Measurements from ENCODE around the gene GABBR2.
A peak's percentile ranks its signal among the peaks of the same experiment; 100 is the strongest.
"Not testable (repeated sequence)": the region's sequence is repeated elsewhere in the genome, so short reads cannot be mapped to it uniquely, and the experiment has no call there.

GABBR2 gene

GRCh38 chr9:98284754-98285153, 424.0 kb downstream of the GABBR2 start:
- Histone ChIP-seq H3K4me3 (ENCODE audit: severe bottlenecking) (no peak overlapping the region), H3K27me3 (ENCODE audit: insufficient read depth, poor library complexity, severe bottlenecking) (no peaks in the 10 kb centered on the region), H3K27ac (ENCODE audit: poor library complexity, severe bottlenecking) (no peak overlapping the region), H3K4me1 (ENCODE audit: insufficient read depth, poor library complexity, severe bottlenecking) (peaks cover 4% of the 10 kb centered on the region), H3K9me3 (ENCODE audit: severe bottlenecking) (no peaks in the 10 kb centered on the region), H3K36me3 (ENCODE audit: low read depth) (no peaks in the 10 kb centered on the region)
- ATAC-seq (ENCODE audit: low read depth) (no peak), DNase-seq (ENCODE audit: low spot score) (no peak)
- TF ChIP-seq CTCF (IDR thresholded peaks at IDR 0.05; ENCODE audit: poor library complexity, severe bottlenecking) = no peak

GRCh38 chr9:98283143-98283542, 425.6 kb downstream of the GABBR2 start:
- not testable (repeated sequence) for H3K27ac ChIP-seq (ENCODE audit: poor library complexity, severe bottlenecking); H3K9me3 ChIP-seq (ENCODE audit: severe bottlenecking); H3K4me3 ChIP-seq (ENCODE audit: severe bottlenecking); H3K27me3 ChIP-seq (ENCODE audit: insufficient read depth, poor library complexity, severe bottlenecking); DNase-seq (ENCODE audit: low spot score); H3K36me3 ChIP-seq (ENCODE audit: low read depth); H3K4me1 ChIP-seq (ENCODE audit: insufficient read depth, poor library complexity, severe bottlenecking)
- peak; percentile 52; the same call in 1 of the 3 replicates for ATAC-seq (ENCODE audit: low read depth)

GRCh38 chr9:98281281-98281680, 427.5 kb downstream of the GABBR2 start:
- TF ChIP-seq CTCF (IDR thresholded peaks at IDR 0.05; ENCODE audit: poor library complexity, severe bottlenecking) = no peak
- no peak overlapping the region for H3K27ac ChIP-seq (ENCODE audit: poor library complexity, severe bottlenecking)
- H3K27me3 ChIP-seq (ENCODE audit: insufficient read depth, poor library complexity, severe bottlenecking) = no peaks in the 10 kb centered on the region

GRCh38 chr9:98280574-98280973, 428.2 kb downstream of the GABBR2 start:
- peaks cover 4% of the 10 kb centered on the region for H3K4me1 ChIP-seq (ENCODE audit: insufficient read depth, poor library complexity, severe bottlenecking)
- H3K4me3 ChIP-seq (ENCODE audit: severe bottlenecking) = no peak overlapping the region
- no peaks in the 10 kb centered on the region for H3K27me3 ChIP-seq (ENCODE audit: insufficient read depth, poor library complexity, severe bottlenecking)
- no peak overlapping the region for H3K27ac ChIP-seq (ENCODE audit: poor library complexity, severe bottlenecking)
- no peak for ATAC-seq (ENCODE audit: low read depth)
- DNase-seq (ENCODE audit: low spot score) = no peak
- no peak for TF ChIP-seq CTCF (IDR thresholded peaks at IDR 0.05; ENCODE audit: poor library complexity, severe bottlenecking)
- H3K9me3 ChIP-seq (ENCODE audit: severe bottlenecking) = no peaks in the 10 kb centered on the region
- no peaks in the 10 kb centered on the region for H3K36me3 ChIP-seq (ENCODE audit: low read depth)

More at GRCh38 chr9:98281281-98281680, 427.5 kb downstream of the GABBR2 start:
- H3K9me3 ChIP-seq (ENCODE audit: severe bottlenecking) = no peaks in the 10 kb centered on the region
- DNase-seq (ENCODE audit: low spot score) (no peak), ATAC-seq (ENCODE audit: low read depth) (no peak)
- H3K4me1 ChIP-seq (ENCODE audit: insufficient read depth, poor library complexity, severe bottlenecking) = peaks cover 4% of the 10 kb centered on the region
- no peak overlapping the region for H3K4me3 ChIP-seq (ENCODE audit: severe bottlenecking)
- no peaks in the 10 kb centered on the region for H3K36me3 ChIP-seq (ENCODE audit: low read depth)

- ATAC-seq (ENCODE audit: low read depth) = no peak
- Histone ChIP-seq H3K27ac (ENCODE audit: poor library complexity, severe bottlenecking) (no peak overlapping the region), H3K4me3 (ENCODE audit: severe bottlenecking) (no peak overlapping the region), H3K9me3 (ENCODE audit: severe bottlenecking) (no peaks in the 10 kb centered on the region), H3K27me3 (ENCODE audit: insufficient read depth, poor library complexity, severe bottlenecking) (no peaks in the 10 kb centered on the region), H3K36me3 (ENCODE audit: low read depth) (no peaks in the 10 kb centered on the region), H3K4me1 (ENCODE audit: insufficient read depth, poor library complexity, severe bottlenecking) (peaks cover 4% of the 10 kb centered on the region)
- DNase-seq (ENCODE audit: low spot score) = no peak
- TF ChIP-seq CTCF (IDR thresholded peaks at IDR 0.05; ENCODE audit: poor library complexity, severe bottlenecking) = no peak
These were observed 428.6 kb downstream of the GABBR2 start for GRCh38 chr9:98280162-98280561.
